ENCODE data around the gene TRA2B. TPM values are rescaled to one million over a fixed set of nuclear protein-coding genes. Genes with fewer than 3 reads are reported as not detected.

TRA2B gene
- polyA plus RNA-seq, 1 donor from 2014 or later = 637 TPM

- Histone ChIP-seq H3K4me3 (ENCODE audit: low read length) (no peak overlapping the region), H3K9ac (ENCODE audit: low read length) (no peak overlapping the region), H3F3A (ENCODE audit: insufficient read depth, low read length, poor library complexity, severe bottlenecking) (peaks cover 4% of the 10 kb centered on the region), H3K9me2 (ENCODE audit: insufficient read depth, low read length) (no peaks in the 10 kb centered on the region), H4K20me1 (ENCODE audit: insufficient read depth) (no peaks in the 10 kb centered on the region), H3K4me2 (ENCODE audit: low read length) (no peak overlapping the region), H3K36me3 (ENCODE audit: insufficient read depth, low read length) (peaks cover 5% of the 10 kb centered on the region), H3K27me3 (ENCODE audit: insufficient read depth, low read depth, low read length) (no peaks in the 10 kb centered on the region), H3K79me2 (replicated peaks; ENCODE audit: insufficient read depth, low read length) (peaks cover 12% of the 10 kb centered on the region), H2AFZ (ENCODE audit: low read depth, low read length) (no peak overlapping the region), H3K27ac (ENCODE audit: low read length) (no peak overlapping the region), H3K9me3 (ENCODE audit: low read length) (no peaks in the 10 kb centered on the region)
- no peak for TF ChIP-seq CTCF (IDR thresholded peaks at IDR 0.05; ENCODE audit: poor library complexity, severe bottlenecking)
- no peak for TF ChIP-seq SMC3 (conservative IDR thresholded peaks at IDR 0.05; ENCODE audit: poor library complexity)
- no peak for TF ChIP-seq REST (IDR thresholded peaks at IDR 0.05; ENCODE audit: borderline replicate concordance)
- TF ChIP-seq EP300 (conservative IDR thresholded peaks at IDR 0.05; ENCODE audit: poor library complexity, severe bottlenecking) = no peak
- TF ChIP-seq TAF1 (IDR thresholded peaks at IDR 0.05; ENCODE audit: low read depth) = no peak
- TF ChIP-seq POLR2AphosphoS5 (IDR thresholded peaks at IDR 0.05) = no peak
Measured at GRCh38 chr3:185916042-185916833, 21.6 kb downstream of the TRA2B start.

DNA sequence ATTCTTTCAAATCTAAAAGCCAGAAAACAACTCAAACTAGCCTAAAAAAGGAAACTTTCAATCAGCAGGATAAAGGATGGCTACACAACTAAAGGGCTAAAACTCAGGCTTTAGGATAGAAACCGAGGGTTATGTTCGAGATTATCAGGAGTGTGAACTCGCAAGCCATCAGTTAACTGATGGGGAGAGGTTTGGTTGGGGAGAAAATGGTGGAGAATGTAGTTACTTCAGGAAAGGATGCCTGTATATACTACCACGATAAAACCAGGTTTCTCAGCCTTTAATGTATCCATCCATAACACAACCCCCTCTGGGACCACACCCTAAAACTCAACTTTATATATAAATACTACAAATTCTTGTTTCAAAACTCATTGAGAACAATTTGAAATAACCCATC lies 22.2 kb downstream of the TRA2B start:
- H3K36me3 ChIP-seq (ENCODE audit: insufficient read depth, low read length) = peaks cover 5% of the 10 kb centered on the region
- H2AFZ ChIP-seq (ENCODE audit: low read depth, low read length) = no peak overlapping the region
- H3K9me2 ChIP-seq (ENCODE audit: insufficient read depth, low read length) = no peaks in the 10 kb centered on the region
- H3K79me2 ChIP-seq (replicated peaks; ENCODE audit: insufficient read depth, low read length) = peaks cover 12% of the 10 kb centered on the region
- H3K27ac ChIP-seq (ENCODE audit: low read length) = no peak overlapping the region
- H3K27me3 ChIP-seq (ENCODE audit: insufficient read depth, low read depth, low read length) = no peaks in the 10 kb centered on the region
- no peaks in the 10 kb centered on the region for H4K20me1 ChIP-seq (ENCODE audit: insufficient read depth)
- peaks cover 4% of the 10 kb centered on the region for H3F3A ChIP-seq (ENCODE audit: insufficient read depth, low read length, poor library complexity, severe bottlenecking)
- H3K4me3 ChIP-seq (ENCODE audit: low read length) = no peak overlapping the region
- no peaks in the 10 kb centered on the region for H3K9me3 ChIP-seq (ENCODE audit: low read length)
- no peak overlapping the region for H3K4me2 ChIP-seq (ENCODE audit: low read length)
- TF ChIP-seq POLR2AphosphoS5 (IDR thresholded peaks at IDR 0.05) (no peak), CTCF (IDR thresholded peaks at IDR 0.05; ENCODE audit: poor library complexity, severe bottlenecking) (no peak), SMC3 (conservative IDR thresholded peaks at IDR 0.05; ENCODE audit: poor library complexity) (no peak), REST (IDR thresholded peaks at IDR 0.05; ENCODE audit: borderline replicate concordance) (no peak), RAD21 (conservative IDR thresholded peaks at IDR 0.05) (no peak), MXI1 (conservative IDR thresholded peaks at IDR 0.05; ENCODE audit: poor library complexity, severe bottlenecking) (no peak), EP300 (conservative IDR thresholded peaks at IDR 0.05; ENCODE audit: poor library complexity, severe bottlenecking) (no peak), TAF1 (IDR thresholded peaks at IDR 0.05; ENCODE audit: low read depth) (no peak)
- no peak overlapping the region for H3K9ac ChIP-seq (ENCODE audit: low read length)
